CD14-positive monocyte (primary cell): ENCODE measurements around the gene SEC24A. TPM values are rescaled to one million over a fixed set of nuclear protein-coding genes. Genes with fewer than 3 reads are reported as not detected.

ENCODE experiments used
- DNase-seq, 3 donors: peaks; one replicate each; pipeline ENCODE4 v3.0.0-alpha.2; 2011 to 2022
- H2AFZ ChIP-seq: 2 replicates; pipeline ENCODE4 v1.6.0; 2012; ENCODE audit warnings: mild to moderate bottlenecking, low read depth, low read length, inconsistent platforms; ENCODE audit not compliant: insufficient read depth, poor library complexity, severe bottlenecking
- H3K27ac ChIP-seq, 2 donors: 1 replicate in 1 of 2; 2 replicates in 1 of 2; pipeline ENCODE4 v1.5.1; 2012 to 2013; ENCODE audit warnings: low read length in 2 of 2, control low read depth in 1 of 2, inconsistent platforms in 1 of 2, low read depth in 1 of 2, mild to moderate bottlenecking in 1 of 2
- H3K27me3 ChIP-seq, 2 donors: one replicate each; pipeline versions ENCODE4 v1.6.0 to v1.6.1; 2011 to 2013; ENCODE audit warnings: low read length in 2 of 2; ENCODE audit not compliant: control insufficient read depth in 2 of 2, insufficient read depth in 2 of 2
- H3K36me3 ChIP-seq, 2 donors: replicated peaks in 1 of 2; 1 replicate in 1 of 2; 2 replicates in 1 of 2; pipeline versions ENCODE4 v1.5.1 to v1.6.1; 2012 to 2013; ENCODE audit warnings: low read length in 2 of 2, control low read depth in 1 of 2, inconsistent platforms in 1 of 2, mild to moderate bottlenecking in 1 of 2; ENCODE audit not compliant: insufficient read depth in 2 of 2, control insufficient read depth in 1 of 2
- H3K4me1 ChIP-seq, 2 donors: 1 replicate in 1 of 2; 2 replicates in 1 of 2; pipeline versions ENCODE4 v1.5.1 to v1.6.1; 2012 to 2013; ENCODE audit warnings: low read length in 2 of 2, control low read depth in 1 of 2, inconsistent platforms in 1 of 2, mild to moderate bottlenecking in 1 of 2, moderate library complexity in 1 of 2; ENCODE audit not compliant: insufficient read depth in 2 of 2, control insufficient read depth in 1 of 2
- H3K4me2 ChIP-seq: replicated peaks from 2 replicates; pipeline ENCODE3; 2012; ENCODE audit warnings: low read length, moderate library complexity, mild to moderate bottlenecking; ENCODE audit not compliant: poor library complexity, severe bottlenecking; ENCODE audit errors: extremely low read depth
- H3K4me3 ChIP-seq, 3 experiments: fragments of 200-600 bp in 1 of 3; sonication (generic) in 1 of 3; replicated peaks in 1 of 3; 1 replicate in 2 of 3; 2 replicates in 1 of 3; pipeline ENCODE4 v1.5.1; 2011 to 2013; ENCODE audit warnings: low read length in 3 of 3, mild to moderate bottlenecking in 3 of 3, control low read depth in 2 of 3, low read depth in 2 of 3, inconsistent platforms in 1 of 3, moderate library complexity in 1 of 3
- H3K79me2 ChIP-seq: 2 replicates; pipeline ENCODE4 v1.6.0; 2012; ENCODE audit warnings: mild to moderate bottlenecking, control low read depth, inconsistent platforms, low read length, moderate library complexity; ENCODE audit not compliant: insufficient read depth
- H3K9ac ChIP-seq: 2 replicates; pipeline ENCODE4 v1.6.0; 2017; ENCODE audit warnings: low read length, mild to moderate bottlenecking; ENCODE audit not compliant: insufficient read depth, poor library complexity, severe bottlenecking
- H3K9me3 ChIP-seq, 2 donors: replicated peaks in 1 of 2; 1 replicate in 1 of 2; 2 replicates in 1 of 2; pipeline versions ENCODE4 v1.5.1 to v1.6.1; 2012 to 2013; ENCODE audit warnings: low read length in 2 of 2, control low read depth in 1 of 2; ENCODE audit not compliant: control insufficient read depth in 1 of 2, insufficient read depth in 1 of 2
- H4K20me1 ChIP-seq: 2 replicates; pipeline ENCODE4 v1.6.0; 2012; ENCODE audit warnings: mild to moderate bottlenecking, low read length, control low read depth, moderate library complexity; ENCODE audit not compliant: insufficient read depth
- H3K27ac Mint-ChIP-seq, 7 donors: one replicate each; pipeline ENCODE4 v1.8.0; 2020; ENCODE audit warnings: mild to moderate bottlenecking in 7 of 7, mixed read lengths in 7 of 7, moderate library complexity in 6 of 7, inconsistent platforms in 2 of 7
- H3K27me3 Mint-ChIP-seq, 3 donors: one replicate each; pipeline ENCODE4 v1.8.0; 2021 to 2022; ENCODE audit warnings: low read depth in 3 of 3, mild to moderate bottlenecking in 3 of 3, mixed read lengths in 3 of 3, moderate library complexity in 3 of 3, inconsistent platforms in 1 of 3
- H3K36me3 Mint-ChIP-seq, 2 donors: one replicate each; pipeline ENCODE4 v1.8.0; 2020; ENCODE audit warnings: mixed read lengths in 2 of 2, inconsistent platforms in 1 of 2, mild to moderate bottlenecking in 1 of 2
- H3K4me1 Mint-ChIP-seq: one replicate; pipeline ENCODE4 v1.8.0; 2020; ENCODE audit warnings: mild to moderate bottlenecking, mixed read lengths
- H3K4me3 Mint-ChIP-seq, 2 donors: one replicate each; pipeline ENCODE4 v1.8.0; 2020; ENCODE audit warnings: mild to moderate bottlenecking in 2 of 2, mixed read lengths in 2 of 2, moderate library complexity in 1 of 2
- H3K9me3 Mint-ChIP-seq, 7 donors: one replicate each; pipeline ENCODE4 v1.8.0; 2020 to 2022; ENCODE audit warnings: mixed read lengths in 7 of 7, mild to moderate bottlenecking in 6 of 7, moderate library complexity in 6 of 7, inconsistent platforms in 2 of 7
- CTCF ChIP-seq: fragments of 200-600 bp; IDR thresholded peaks from one replicate; pipeline ENCODE4 v1.8.0; 2022; ENCODE audit warnings: antibody characterized with exemption, mild to moderate bottlenecking
- WGBS: methylation state at CpG from one replicate; pipeline ENCODE4 v1.1.5; 2013; ENCODE audit warnings: missing lambda C conversion rate; ENCODE audit not compliant: insufficient coverage; 5-methylcytosine and 5-hydroxymethylcytosine counted together
- intact Hi-C, 2 donors: fragments of 100-400 bp; cut with micrococcal nuclease; formaldehyde crosslinking; loops; one replicate each; pipeline versions ENCODE4 v1.15.0 to v1.15.1; 2023
- polyA plus RNA-seq, 3 donors: library from polyadenylated mRNA; depleted of rRNA in 1 of 3; unstranded in 2 of 3; stranded (reverse) in 1 of 3; fragments of 300-500 nt in 2 of 3; fragments of >200 nt in 1 of 3; fragmentation: Illumina TruSeq in 2 of 3; gene quantifications; 1 replicate in 2 of 3; 2 replicates in 1 of 3; pipeline ENCODE4 v1.2.3, GENCODE V29; 2012 to 2021
- small RNA-seq: library from RNA; depleted of rRNA; stranded (forward); fragments of <200 nt; gene quantifications from one replicate; pipeline ENCODE3, GENCODE V24; 2012; ENCODE audit warnings: low read depth; ENCODE audit not compliant: insufficient read length

The SEC24A gene
- polyA plus RNA-seq, 3 donors: 4.9 to 8.5 (median 7.7) TPM

- 33% methylated on average over 1 of the region's 2 CpGs for WGBS
- Histone ChIP-seq H3K4me1 (peaks cover 11 to 16% of the 10 kb centered on the region in 2 donors), H3K27me3 (no peaks in the 10 kb centered on the region), H3K4me3 (no peak overlapping the region), H3K4me2 (no peak overlapping the region), H4K20me1 (no peaks in the 10 kb centered on the region), H2AFZ (no peak overlapping the region), H3K36me3 (peaks cover 74 to 83% of the 10 kb centered on the region in 2 donors), H3K9ac (no peak overlapping the region), H3K79me2 (no peaks in the 10 kb centered on the region), H3K9me3 (no peaks in the 10 kb centered on the region), H3K27ac (peak overlapping the region in 1 of 2 donors; percentile 56)
- Mint-ChIP-seq H3K9me3 (no peaks in the 10 kb centered on the region), H3K27me3 (peaks cover 0 to 4% (median 0%) of the 10 kb centered on the region in 3 donors), H3K4me3 (no peak overlapping the region), H3K4me1 (peaks cover 15% of the 10 kb centered on the region), H3K36me3 (peaks cover 56 to 82% of the 10 kb centered on the region in 2 donors), H3K27ac (peak overlapping the region in 4 of 7 donors; percentile 20 to 72 (median 69))
- intact Hi-C loops: no loop called here
- no peak for TF ChIP-seq CTCF
- DNase-seq: no peak
These were observed 128.8 kb downstream of the SEC24A start for GRCh38 chr5:134777366-134777765.

Small RNA genes lying within 50 kb of the gene (small RNA-seq; reads per million reads assigned to genes)
- gene RNU6-1164P (not detected), gene RNU6-1311P (not detected), gene RNU6-757P (not detected)

Other genes with a start within 250 kb of the SEC24A start
- 10 to 100 TPM in 2 of 3 donors, 1 to 10 TPM in 1; 6.9 to 20.0 (median 15.0) TPM for gene CDKN2AIPNL, start 236.9 kb upstream of the SEC24A start, polyA plus RNA-seq
- 10 to 100 TPM in 1 of 3 donors, 1 to 10 TPM in 2; 2.1 to 10.2 (median 3.1) TPM for gene JADE2, start 123.1 kb upstream of the SEC24A start, polyA plus RNA-seq
- 10 to 100 TPM; 21.5 to 65.7 (median 62.3) TPM for gene SAR1B, start 16.0 kb upstream of the SEC24A start, polyA plus RNA-seq
- gene CAMLG, start 89.8 kb downstream of the SEC24A start, polyA plus RNA-seq: 10 to 100 TPM; 17.5 to 20.8 (median 17.8) TPM
- gene DDX46, start 110.0 kb downstream of the SEC24A start, polyA plus RNA-seq: 10 to 100 TPM in 2 of 3 donors, 1 to 10 TPM in 1; 7.6 to 22.3 (median 11.8) TPM
- gene C5orf24, start 197.2 kb downstream of the SEC24A start, polyA plus RNA-seq: 10 to 100 TPM in 1 of 3 donors, 1 to 10 TPM in 2; 5.6 to 17.1 (median 6.6) TPM
- gene TXNDC15, start 225.6 kb downstream of the SEC24A start, polyA plus RNA-seq: 10 to 100 TPM; 24.1 to 30.9 (median 28.0) TPM